ENCODE measurements around the gene FSTL1. TPM values are rescaled to one million over a fixed set of nuclear protein-coding genes. Genes with fewer than 3 reads are reported as not detected.

Gene FSTL1
- total RNA-seq, 2 experiments from 2014 or later, result 0.03 TPM; not detected in 1

DNA sequence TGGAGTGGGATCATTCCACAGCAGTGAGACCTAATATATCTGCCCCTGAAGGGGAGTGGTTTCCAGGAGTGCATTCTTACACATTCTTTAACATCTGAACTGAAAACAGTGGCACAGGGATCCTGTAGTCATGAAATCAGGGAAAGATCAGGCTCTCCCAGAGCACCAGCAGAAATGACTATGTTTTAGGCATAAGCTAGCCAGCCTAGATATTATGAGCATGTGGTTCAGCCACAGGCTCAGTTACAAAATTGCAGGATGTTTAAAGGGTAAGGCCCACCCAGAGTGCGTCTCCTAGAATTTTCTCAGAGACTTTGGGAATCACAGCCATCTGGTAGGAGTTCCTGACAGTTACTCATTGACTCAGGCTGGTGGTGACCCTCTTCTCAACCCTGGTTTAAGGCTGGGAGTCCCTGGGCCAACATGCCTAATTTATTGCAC, 20.9 kb downstream of the FSTL1 start:
- Histone ChIP-seq H3K27me3 (ENCODE audit: control insufficient read depth in 1 of 2, insufficient read depth in 2 of 2, low read length in 2 of 2) (peaks cover 2 to 3% of the 10 kb centered on the region in 2 experiments), H3K4me3 (ENCODE audit: low read length) (no peak overlapping the region), H3K36me3 (ENCODE audit: insufficient read depth, low read length) (no peaks in the 10 kb centered on the region), H3K9me3 (ENCODE audit: control insufficient read depth in 1 of 2, insufficient read depth in 1 of 2, low read length in 2 of 2) (no peaks in the 10 kb centered on the region), H3K4me1 (ENCODE audit: insufficient read depth, low read length) (no peaks in the 10 kb centered on the region), H3K27ac (ENCODE audit: low read depth in 1 of 2, low read length in 2 of 2) (no peak overlapping the region)
- DNase-seq, result no peak
- no peaks in the 10 kb centered on the region for H3K4me1 Mint-ChIP-seq (ENCODE audit: low read depth)
- TF ChIP-seq, protein P1, sequence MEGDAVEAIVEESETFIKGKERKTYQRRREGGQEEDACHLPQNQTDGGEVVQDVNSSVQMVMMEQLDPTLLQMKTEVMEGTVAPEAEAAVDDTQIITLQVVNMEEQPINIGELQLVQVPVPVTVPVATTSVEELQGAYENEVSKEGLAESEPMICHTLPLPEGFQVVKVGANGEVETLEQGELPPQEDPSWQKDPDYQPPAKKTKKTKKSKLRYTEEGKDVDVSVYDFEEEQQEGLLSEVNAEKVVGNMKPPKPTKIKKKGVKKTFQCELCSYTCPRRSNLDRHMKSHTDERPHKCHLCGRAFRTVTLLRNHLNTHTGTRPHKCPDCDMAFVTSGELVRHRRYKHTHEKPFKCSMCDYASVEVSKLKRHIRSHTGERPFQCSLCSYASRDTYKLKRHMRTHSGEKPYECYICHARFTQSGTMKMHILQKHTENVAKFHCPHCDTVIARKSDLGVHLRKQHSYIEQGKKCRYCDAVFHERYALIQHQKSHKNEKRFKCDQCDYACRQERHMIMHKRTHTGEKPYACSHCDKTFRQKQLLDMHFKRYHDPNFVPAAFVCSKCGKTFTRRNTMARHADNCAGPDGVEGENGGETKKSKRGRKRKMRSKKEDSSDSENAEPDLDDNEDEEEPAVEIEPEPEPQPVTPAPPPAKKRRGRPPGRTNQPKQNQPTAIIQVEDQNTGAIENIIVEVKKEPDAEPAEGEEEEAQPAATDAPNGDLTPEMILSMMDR (IDR thresholded peaks at IDR 0.05), result no peak
- POLR2A ChIA-PET, result no interaction called here
- CTCF ChIA-PET, result no interaction called here
- H3K27ac Mint-ChIP-seq, result no peak overlapping the region
- no peaks in the 10 kb centered on the region for H3K36me3 Mint-ChIP-seq (ENCODE audit: low read depth)
- ATAC-seq (ENCODE audit: poor library complexity), result no peak
- no peak overlapping the region for H3K4me3 Mint-ChIP-seq
- intact Hi-C loops (cut with DNase I, micrococcal nuclease), result no loop called here
- peaks cover 5% of the 10 kb centered on the region for H3K27me3 Mint-ChIP-seq
- H3K9me3 Mint-ChIP-seq, result no peaks in the 10 kb centered on the region

DNA sequence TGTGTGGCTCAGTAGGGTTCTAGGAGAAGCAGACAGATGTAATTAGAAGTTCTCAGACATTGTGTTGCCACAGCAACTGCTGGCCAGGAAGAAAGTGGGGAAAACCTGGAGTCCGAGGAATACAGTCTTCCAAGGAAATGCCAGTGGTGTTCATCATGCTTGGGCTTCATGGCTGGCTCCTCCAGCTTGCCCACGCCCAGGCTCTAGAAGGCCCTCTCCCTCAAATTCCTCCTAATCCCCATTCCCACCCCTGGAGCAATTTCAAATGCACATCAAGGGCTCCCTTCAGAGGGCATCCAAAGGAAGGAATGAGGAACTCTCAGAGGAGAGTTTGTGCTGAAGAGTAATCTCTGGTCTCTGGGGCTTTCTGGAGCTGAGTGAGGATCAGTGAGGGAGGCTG, 21.9 kb downstream of the FSTL1 start:
- POLR2A ChIA-PET, result no interaction called here
- Mint-ChIP-seq H3K27me3 (peaks cover 5% of the 10 kb centered on the region), H3K4me3 (no peak overlapping the region), H3K27ac (no peak overlapping the region), H3K9me3 (no peaks in the 10 kb centered on the region), H3K4me1 (ENCODE audit: low read depth) (no peaks in the 10 kb centered on the region), H3K36me3 (ENCODE audit: low read depth) (no peaks in the 10 kb centered on the region)
- CTCF ChIA-PET, result no interaction called here
- DNase-seq, result no peak
- TF ChIP-seq, protein P1 (IDR thresholded peaks at IDR 0.05), result no peak
- Histone ChIP-seq H3K27ac (ENCODE audit: low read depth in 1 of 2, low read length in 2 of 2) (no peak overlapping the region), H3K4me3 (ENCODE audit: low read length) (no peak overlapping the region), H3K4me1 (ENCODE audit: insufficient read depth, low read length) (no peaks in the 10 kb centered on the region), H3K9me3 (ENCODE audit: control insufficient read depth in 1 of 2, insufficient read depth in 1 of 2, low read length in 2 of 2) (no peaks in the 10 kb centered on the region), H3K27me3 (ENCODE audit: control insufficient read depth in 1 of 2, insufficient read depth in 2 of 2, low read length in 2 of 2) (peaks cover 2 to 3% of the 10 kb centered on the region in 2 experiments), H3K36me3 (ENCODE audit: insufficient read depth, low read length) (no peaks in the 10 kb centered on the region)
- no peak for ATAC-seq (ENCODE audit: poor library complexity)
- intact Hi-C loops (cut with DNase I, micrococcal nuclease), result no loop called here

DNA sequence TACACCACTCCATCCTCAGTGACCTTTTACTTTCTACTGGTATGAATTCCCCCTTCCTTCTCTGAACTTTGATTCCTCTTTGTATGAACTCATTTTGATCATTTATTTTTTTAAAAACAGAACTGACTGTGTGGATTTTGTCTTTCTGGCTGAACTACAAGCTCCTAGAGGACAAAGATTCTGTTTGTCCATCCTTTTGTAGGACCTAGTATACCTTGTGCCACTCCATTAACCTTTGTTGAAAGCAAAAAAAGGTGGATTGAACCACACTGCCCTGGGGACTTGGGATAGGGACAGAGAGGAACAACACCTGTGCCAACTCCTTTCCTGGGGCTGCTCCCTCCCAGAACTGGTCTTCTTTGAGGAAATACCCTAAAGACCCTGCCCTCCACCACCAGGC, 23.6 kb downstream of the FSTL1 start:
- no peaks in the 10 kb centered on the region for H3K9me3 ChIP-seq (ENCODE audit: control insufficient read depth in 1 of 2, insufficient read depth in 1 of 2, low read length in 2 of 2)
- TF ChIP-seq, protein P1 (IDR thresholded peaks at IDR 0.05), result no peak
- ATAC-seq (ENCODE audit: poor library complexity), result no peak
- H3K27me3 ChIP-seq (ENCODE audit: control insufficient read depth in 1 of 2, insufficient read depth in 2 of 2, low read length in 2 of 2), result peaks cover 2 to 3% of the 10 kb centered on the region in 2 experiments
- H3K27ac ChIP-seq (ENCODE audit: low read depth in 1 of 2, low read length in 2 of 2), result no peak overlapping the region
- no peak for DNase-seq
- Mint-ChIP-seq H3K4me1 (ENCODE audit: low read depth) (no peaks in the 10 kb centered on the region), H3K9me3 (no peaks in the 10 kb centered on the region), H3K4me3 (no peak overlapping the region), H3K27ac (no peak overlapping the region), H3K27me3 (peaks cover 5% of the 10 kb centered on the region), H3K36me3 (ENCODE audit: low read depth) (no peaks in the 10 kb centered on the region)
- intact Hi-C loops (cut with DNase I, micrococcal nuclease), result no loop called here
- no peaks in the 10 kb centered on the region for H3K36me3 ChIP-seq (ENCODE audit: insufficient read depth, low read length)
- no peaks in the 10 kb centered on the region for H3K4me1 ChIP-seq (ENCODE audit: insufficient read depth, low read length)
- no peak overlapping the region for H3K4me3 ChIP-seq (ENCODE audit: low read length)
- POLR2A ChIA-PET, result no interaction called here
- CTCF ChIA-PET, result no interaction called here
